HCT116 (cell line): ENCODE results near the gene SMIM5. TPM values are rescaled to one million over a fixed set of nuclear protein-coding genes. Genes with fewer than 3 reads are reported as not detected.
A peak's percentile ranks its signal among the peaks of the same experiment; 100 is the strongest.

ENCODE experiments used
- ATAC-seq: fragments of 200-7000 bp; cut with Tn5 transposase; 2 replicates; pipeline ENCODE4 v1.9.1; 2020; ENCODE audit warnings: mild to moderate bottlenecking, moderate library complexity
- BruUV-seq: library from RNA; stranded (reverse); fragments of 400-500 nt; replicated peaks from 2 replicates; lab custom pipeline; 2021; lab: Mats Ljungman, UMichigan
- CTCF ChIA-PET: fragments of 300-600 bp; sonication (Branson Sonifier 250); formaldehyde crosslinking; loops from one replicate; lab custom pipeline; 2021; ENCODE audit warnings: antibody characterized with exemption; lab: Charles Lee
- POLR2A ChIA-PET: fragments of 300-600, 350-600 bp; sonication (Branson Sonifier 250); formaldehyde crosslinking; loops from one replicate; lab custom pipeline; 2021; ENCODE audit warnings: antibody characterized with exemption; lab: Charles Lee
- RAD21 ChIA-PET, 2 experiments: fragments of 300-600 bp; sonication (Branson Sonifier 250); formaldehyde crosslinking; loops; one replicate each; lab custom pipeline; 2023; ENCODE audit warnings: low total read pairs in 2 of 2; ENCODE audit not compliant: uncharacterized antibody in 2 of 2, unreplicated experiment in 2 of 2, low non-redundant PET in 1 of 2; lab: Charles Lee
- DNase-seq: peaks from one replicate; pipeline ENCODE4 v3.0.0-alpha.2; 2010; ENCODE audit warnings: low read depth, low spot score
- H2AFZ ChIP-seq: fragments of 200-600 bp; shearing (Covaris generic), sonication (generic); 2 replicates; pipeline ENCODE4 v1.6.1; 2017; ENCODE audit warnings: low read depth, mixed run types, mixed read lengths, antibody characterized with exemption, low read length; ENCODE audit not compliant: poor library complexity, severe bottlenecking
- H3K27ac ChIP-seq: 2 replicates; pipeline ENCODE4 v1.5.1; 2012; ENCODE audit warnings: low read depth, low read length
- H3K27me3 ChIP-seq: fragments of 200-600 bp; sonication (generic); 2 replicates; pipeline ENCODE4 v1.6.1; 2016; ENCODE audit warnings: mixed run types, low read length, mixed read lengths; ENCODE audit not compliant: insufficient read depth
- H3K36me3 ChIP-seq, 2 experiments: fragments of 200-500 bp in 1 of 2; fragments of 200-600 bp in 1 of 2; sonication (Bioruptor generic) in 1 of 2; sonication (generic) in 1 of 2; 2 replicates each; pipeline versions ENCODE4 v1.5.1 to v1.6.1; 2014 to 2016; ENCODE audit warnings: low read length in 2 of 2, inconsistent platforms in 1 of 2, mixed read lengths in 1 of 2, mixed run types in 1 of 2; ENCODE audit not compliant: insufficient read depth in 2 of 2, control insufficient read depth in 1 of 2
- H3K4me1 ChIP-seq, 2 experiments: fragments of 200-600 bp in 1 of 2; sonication (generic) in 1 of 2; 2 replicates each; pipeline versions ENCODE4 v1.5.1 to v1.6.1; 2012 to 2017; ENCODE audit warnings: low read length in 2 of 2, inconsistent platforms in 1 of 2, mild to moderate bottlenecking in 1 of 2, mixed read lengths in 1 of 2, mixed run types in 1 of 2, moderate library complexity in 1 of 2; ENCODE audit not compliant: insufficient read depth in 2 of 2, control insufficient read depth in 1 of 2
- H3K4me2 ChIP-seq: fragments of 200-600 bp; sonication (generic); 2 replicates; pipeline ENCODE4 v1.6.1; 2017; ENCODE audit warnings: mixed run types, low read length, mixed read lengths
- H3K4me3 ChIP-seq, 2 experiments: fragments of 200-600 bp in 1 of 2; sonication (generic) in 1 of 2; replicated peaks in 1 of 2; 2 replicates each; pipeline ENCODE4 v1.5.1; 2011 to 2016; ENCODE audit warnings: low read length in 2 of 2, control low read depth in 1 of 2, low read depth in 1 of 2, mild to moderate bottlenecking in 1 of 2, mixed read lengths in 1 of 2, mixed run types in 1 of 2
- H3K79me2 ChIP-seq: fragments of 200-600 bp; sonication (generic); 2 replicates; pipeline ENCODE4 v1.6.1; 2017; ENCODE audit warnings: mild to moderate bottlenecking, mixed run types, low read length, moderate library complexity, mixed read lengths; ENCODE audit not compliant: insufficient read depth
- H3K9ac ChIP-seq: fragments of 200-600 bp; sonication (generic); 2 replicates; pipeline ENCODE4 v1.6.1; 2016; ENCODE audit warnings: low read length, mixed read lengths
- H3K9me2 ChIP-seq: fragments of 200-600 bp; sonication (generic), shearing (Covaris generic); 2 replicates; pipeline ENCODE4 v1.6.1; 2017; ENCODE audit warnings: mixed run types, mild to moderate bottlenecking, moderate library complexity; ENCODE audit not compliant: insufficient read depth
- H3K9me3 ChIP-seq, 2 experiments: fragments of 200-500 bp in 1 of 2; fragments of 200-600 bp in 1 of 2; sonication (Bioruptor generic) in 1 of 2; sonication (generic) in 1 of 2; 2 replicates each; pipeline ENCODE4 v1.6.1; 2014 to 2017; ENCODE audit warnings: low read length in 2 of 2, mixed read lengths in 2 of 2, inconsistent platforms in 1 of 2, low read depth in 1 of 2, mild to moderate bottlenecking in 1 of 2, mixed run types in 1 of 2, moderate library complexity in 1 of 2; ENCODE audit not compliant: control insufficient read depth in 1 of 2, insufficient read depth in 1 of 2
- H4K20me1 ChIP-seq: fragments of 200-600 bp; sonication (generic), shearing (Covaris generic); 2 replicates; pipeline ENCODE4 v1.6.1; 2017; ENCODE audit warnings: mixed run types, mild to moderate bottlenecking, moderate library complexity; ENCODE audit not compliant: insufficient read depth
- ATF3 ChIP-seq: IDR thresholded peaks from 2 replicates; pipeline ENCODE4 v1.6.1; 2012
- CBX3 ChIP-seq: IDR thresholded peaks from 2 replicates; pipeline ENCODE4 v1.6.1; 2012; ENCODE audit warnings: low read depth
- CTCF ChIP-seq, 3 experiments: fragments of 200-600 bp in 1 of 3; sonication (generic) in 1 of 3; IDR thresholded peaks in 2 of 3; conservative IDR thresholded peaks in 1 of 3; 2 replicates each; pipeline ENCODE4 v1.5.1; 2012 to 2017; ENCODE audit warnings: low read depth in 2 of 3, low read length in 2 of 3, antibody characterized with exemption in 1 of 3, borderline replicate concordance in 1 of 3, control low read depth in 1 of 3, mild to moderate bottlenecking in 1 of 3, mixed read lengths in 1 of 3, mixed run types in 1 of 3, moderate library complexity in 1 of 3; ENCODE audit not compliant: insufficient read depth in 1 of 3
- ELF1 ChIP-seq: IDR thresholded peaks from 2 replicates; pipeline ENCODE4 v1.6.1; 2012; ENCODE audit warnings: low read depth, borderline replicate concordance
- EZH2 ChIP-seq: fragments of 200-600 bp; sonication (generic); IDR thresholded peaks from 2 replicates; pipeline ENCODE4 v1.6.1; 2017; ENCODE audit warnings: antibody characterized with exemption, mixed run types
- EZH2phosphoT487 ChIP-seq: fragments of 200-600 bp; IDR thresholded peaks from 2 replicates; pipeline ENCODE4 v1.6.1; 2018; ENCODE audit warnings: antibody characterized with exemption, borderline replicate concordance
- FOSL1 ChIP-seq: IDR thresholded peaks from 2 replicates; pipeline ENCODE4 v1.6.1; 2012; ENCODE audit warnings: low read depth
- JUND ChIP-seq: IDR thresholded peaks from 2 replicates; pipeline ENCODE4 v1.6.1; 2012
- MAX ChIP-seq: IDR thresholded peaks from 2 replicates; pipeline ENCODE4 v1.6.1; 2012
- POLR2AphosphoS5 ChIP-seq: IDR thresholded peaks from 2 replicates; pipeline ENCODE4 v1.6.1; 2011; ENCODE audit warnings: mild to moderate bottlenecking, low read depth, low read length, moderate library complexity
- RAD21 ChIP-seq: IDR thresholded peaks from 2 replicates; pipeline ENCODE4 v1.6.1; 2012; ENCODE audit warnings: low read depth, mild to moderate bottlenecking
- REST ChIP-seq: IDR thresholded peaks from 2 replicates; pipeline ENCODE4 v1.6.1; 2012; ENCODE audit warnings: low read depth
- TCF7L2 ChIP-seq: IDR thresholded peaks from 2 replicates; pipeline ENCODE4 v1.7.0; 2011; ENCODE audit warnings: borderline replicate concordance, inconsistent platforms; ENCODE audit not compliant: insufficient read depth, insufficient read length; ENCODE audit errors: extremely low read depth
- ZBTB33 ChIP-seq: IDR thresholded peaks from 2 replicates; pipeline ENCODE4 v1.6.1; 2011; ENCODE audit warnings: mild to moderate bottlenecking, low read length, moderate library complexity; ENCODE audit not compliant: insufficient replicate concordance; ENCODE audit errors: extremely low read depth
- ZFX ChIP-seq: fragments of 450-650 bp; IDR thresholded peaks from 2 replicates; pipeline ENCODE4 v1.6.1; 2017
- intact Hi-C: fragments of 100-400 bp; cut with micrococcal nuclease; formaldehyde crosslinking; loops from 2 replicates; pipeline ENCODE4 v1.10.0; 2022
- total RNA-seq: library from RNA; stranded (reverse); gene quantifications from one replicate; pipeline ENCODE4 v1.2.1, GENCODE V29; 2021; ENCODE audit not compliant: unreplicated experiment

The SMIM5 gene
- total RNA-seq, 1 experiment from 2014 or later = 0.12 TPM

- BruUV-seq = no TSS peak
- Histone ChIP-seq H3K9me3 (no peaks in the 10 kb centered on the region), H3K27me3 (no peaks in the 10 kb centered on the region), H3K4me1 (peaks cover 15 to 51% of the 10 kb centered on the region in 2 experiments), H2AFZ (no peak overlapping the region), H3K4me2 (peak overlapping the region; percentile 70), H3K36me3 (no peaks in the 10 kb centered on the region), H4K20me1 (no peaks in the 10 kb centered on the region), H3K9ac (peak overlapping the region; percentile 33), H3K9me2 (no peaks in the 10 kb centered on the region), H3K4me3 (peak overlapping the region in 1 of 2 experiments; percentile 30; a peak in 2 of 4 replicates), H3K27ac (peak overlapping the region; percentile 2; the same call in 1 of the 2 replicates), H3K79me2 (no peaks in the 10 kb centered on the region)
- DNase-seq (peak; percentile 96), ATAC-seq (peak; percentile 89)
- ChIA-PET CTCF (interaction anchor here (0.5 to 4.2 kb wide), 56 partner anchors 10 to 477 kb away, joined by 3 to 73 read pairs (median 5); partner anchors contain the start of genes GALK1, ITGB4, LLGL2 and MIF4GD), POLR2A (interaction anchor here (0.6 to 1.5 kb wide), 8 partner anchors 9 to 182 kb away, joined by 3 to 9 read pairs (median 4); partner anchors contain the start of gene TSEN54), RAD21 (interaction anchor here (0.6 to 1.5 kb wide), 9 partner anchors 10 to 618 kb away, joined by 3 to 9 read pairs (median 4); partner anchors contain the start of genes SMIM5 (in 2 of the 2) and LLGL2 (in 1 of the 2))
- intact Hi-C loops = loop anchor here (5.0 kb wide), 2 partner anchors 84 to 174 kb away; partner anchors contain the start of genes CASKIN2 and TSEN54
- TF ChIP-seq ZBTB33 (no peak), RAD21 (peak; percentile 87), JUND (peak; percentile 92), ATF3 (no peak), CBX3 (peak; percentile 76), CTCF (IDR thresholded peaks at IDR 0.05 in 2 of 3, conservative IDR thresholded peaks at IDR 0.05 in 1 of 3; ENCODE audit: borderline replicate concordance in 1 of 3, insufficient read depth in 1 of 3, low read depth in 2 of 3, low read length in 2 of 3) (peak; percentile 95 to 100 (median 99); a peak in 5 of 6 replicates), TCF7L2 (peak; percentile 63), EZH2phosphoT487 (no peak), FOSL1 (peak; percentile 93), POLR2AphosphoS5 (peak; percentile 61), ELF1 (no peak), MAX (peak; percentile 73), REST (no peak), ZFX (no peak), EZH2 (no peak)
Observed at GRCh38 chr17:75601057-75601987, 31.9 kb upstream of the SMIM5 start.
